ENCODE data around the gene SLC9A7.
A peak's percentile ranks its signal among the peaks of the same experiment; 100 is the strongest.

Gene SLC9A7

GRCh38 chrX:46707274-46707965, 51.5 kb downstream of the SLC9A7 start:
- H3K4me3 ChIP-seq (ENCODE audit: low read depth, low read length), result no peak overlapping the region
- no peak for DNase-seq (ENCODE audit: low read depth)
- TF ChIP-seq CTCF (conservative IDR thresholded peaks at IDR 0.05; ENCODE audit: low read depth, low read length), result no peak

- no peak for TF ChIP-seq CTCF (conservative IDR thresholded peaks at IDR 0.05; ENCODE audit: low read depth, low read length)
- peak; percentile 67 for DNase-seq (ENCODE audit: low read depth)
- no peak overlapping the region for H3K4me3 ChIP-seq (ENCODE audit: low read depth, low read length)
Observed at GRCh38 chrX:46704767-46705386, 54.0 kb downstream of the SLC9A7 start.

GRCh38 chrX:46703980-46704379, 54.9 kb downstream of the SLC9A7 start:
- no peak for TF ChIP-seq CTCF (conservative IDR thresholded peaks at IDR 0.05; ENCODE audit: low read depth, low read length)
- no peak overlapping the region for H3K4me3 ChIP-seq (ENCODE audit: low read depth, low read length)
- peak; percentile 33 for DNase-seq (ENCODE audit: low read depth)

GRCh38 chrX:46698691-46699090, 60.2 kb downstream of the SLC9A7 start:
- TF ChIP-seq CTCF (conservative IDR thresholded peaks at IDR 0.05; ENCODE audit: low read depth, low read length), result no peak
- no peak overlapping the region for H3K4me3 ChIP-seq (ENCODE audit: low read depth, low read length)
- DNase-seq (ENCODE audit: low read depth), result no peak

DNA sequence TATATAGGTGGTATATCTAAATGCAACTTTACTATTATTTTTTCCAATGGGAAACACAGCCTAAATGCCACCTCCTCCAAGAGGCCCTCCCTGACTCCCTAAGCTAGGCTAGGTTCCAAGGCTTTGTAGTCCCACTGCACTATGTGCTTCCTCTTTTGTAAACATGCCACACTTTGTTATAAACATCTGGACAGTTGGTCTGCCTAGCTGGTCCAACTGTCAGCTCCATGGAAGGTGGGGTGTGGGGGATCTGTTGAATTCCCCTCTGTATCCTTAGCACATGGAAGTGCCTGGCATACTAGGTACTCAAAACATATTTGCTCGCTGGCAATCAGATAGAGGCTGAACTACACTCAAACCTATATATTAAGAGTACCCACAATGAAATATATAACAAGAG, 63.4 kb downstream of the SLC9A7 start:
- TF ChIP-seq CTCF (conservative IDR thresholded peaks at IDR 0.05; ENCODE audit: low read depth, low read length), result no peak
- no peak overlapping the region for H3K4me3 ChIP-seq (ENCODE audit: low read depth, low read length)
- DNase-seq (ENCODE audit: low read depth), result no peak

- DNase-seq (ENCODE audit: low read depth), result no peak
- no peak for TF ChIP-seq CTCF (conservative IDR thresholded peaks at IDR 0.05; ENCODE audit: low read depth, low read length)
Observed at GRCh38 chrX:46694549-46694948, 64.4 kb downstream of the SLC9A7 start.

DNA sequence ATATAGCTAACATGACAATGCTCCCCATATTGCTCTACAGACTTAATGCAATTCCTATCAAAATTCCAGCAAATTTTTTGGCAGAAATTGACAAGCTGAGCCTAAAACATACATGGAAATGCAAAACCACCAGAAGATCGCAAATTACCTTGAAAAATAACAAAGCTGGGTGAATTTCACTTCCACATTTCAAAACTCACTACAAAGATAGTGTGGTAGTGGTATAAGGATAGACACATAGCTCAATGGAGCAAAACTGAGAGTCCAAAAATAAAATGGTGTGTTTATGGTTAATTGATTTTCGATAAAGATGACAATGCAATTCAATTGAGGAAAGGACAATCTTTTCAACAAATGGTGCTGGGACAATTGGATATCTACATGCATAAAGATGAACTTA, 65.8 kb downstream of the SLC9A7 start:
- no peak overlapping the region for H3K4me3 ChIP-seq (ENCODE audit: low read depth, low read length)
- TF ChIP-seq CTCF (conservative IDR thresholded peaks at IDR 0.05; ENCODE audit: low read depth, low read length), result no peak
- no peak for DNase-seq (ENCODE audit: low read depth)

More at GRCh38 chrX:46694549-46694948, 64.4 kb downstream of the SLC9A7 start:
- H3K4me3 ChIP-seq (ENCODE audit: low read depth, low read length), result no peak overlapping the region

All from choroid plexus epithelial cell (primary cell).